ENCODE results near the gene IFFO2.

Gene IFFO2

GRCh38 chr1:18940303-18941020, 16.0 kb downstream of the IFFO2 start:
- in situ Hi-C loops (cut with HindIII; ENCODE audit: low pct_ligation_motif_present, low sequenced_read_pairs), result no loop called here
- TF ChIP-seq CTCF (IDR thresholded peaks at IDR 0.05; ENCODE audit: low read depth, low read length, missing control alignments), result peak; percentile 12
- peak overlapping the region; percentile 40 for H3K27ac ChIP-seq
- H3K27me3 ChIP-seq (replicated peaks), result no peaks in the 10 kb centered on the region
- no peak overlapping the region for H3K4me3 ChIP-seq (ENCODE audit: low read depth, low read length)
- H3K36me3 ChIP-seq (replicated peaks), result no peaks in the 10 kb centered on the region
- DNase-seq, result no peak

- in situ Hi-C loops (cut with HindIII; ENCODE audit: low pct_ligation_motif_present, low sequenced_read_pairs), result no loop called here
- no peak for TF ChIP-seq CTCF (IDR thresholded peaks at IDR 0.05; ENCODE audit: low read depth, low read length, missing control alignments)
- H3K36me3 ChIP-seq (replicated peaks), result no peaks in the 10 kb centered on the region
- DNase-seq, result no peak
- H3K27me3 ChIP-seq (replicated peaks), result no peaks in the 10 kb centered on the region
- no peak overlapping the region for H3K27ac ChIP-seq
- no peak overlapping the region for H3K4me3 ChIP-seq (ENCODE audit: low read depth, low read length)
These were observed 16.8 kb downstream of the IFFO2 start for GRCh38 chr1:18939398-18940302.

- Histone ChIP-seq H3K4me3 (ENCODE audit: low read depth, low read length) (no peak overlapping the region), H3K27ac (no peak overlapping the region), H3K27me3 (replicated peaks) (no peaks in the 10 kb centered on the region), H3K36me3 (replicated peaks) (no peaks in the 10 kb centered on the region)
- DNase-seq, result no peak
- in situ Hi-C loops (cut with HindIII; ENCODE audit: low pct_ligation_motif_present, low sequenced_read_pairs), result no loop called here
- TF ChIP-seq CTCF (IDR thresholded peaks at IDR 0.05; ENCODE audit: low read depth, low read length, missing control alignments), result no peak
These were observed 17.8 kb downstream of the IFFO2 start for GRCh38 chr1:18938707-18939070.

- TF ChIP-seq CTCF (IDR thresholded peaks at IDR 0.05; ENCODE audit: low read depth, low read length, missing control alignments), result no peak
- in situ Hi-C loops (cut with HindIII; ENCODE audit: low pct_ligation_motif_present, low sequenced_read_pairs), result no loop called here
- no peak for DNase-seq
- Histone ChIP-seq H3K4me3 (ENCODE audit: low read depth, low read length) (no peak overlapping the region), H3K27ac (no peak overlapping the region), H3K27me3 (replicated peaks) (no peaks in the 10 kb centered on the region), H3K36me3 (replicated peaks) (no peaks in the 10 kb centered on the region)
These were observed 18.3 kb downstream of the IFFO2 start for GRCh38 chr1:18938008-18938706.

- Histone ChIP-seq H3K4me3 (ENCODE audit: low read depth, low read length) (no peak overlapping the region), H3K27me3 (replicated peaks) (no peaks in the 10 kb centered on the region), H3K27ac (no peak overlapping the region), H3K36me3 (replicated peaks) (no peaks in the 10 kb centered on the region)
- TF ChIP-seq CTCF (IDR thresholded peaks at IDR 0.05; ENCODE audit: low read depth, low read length, missing control alignments), result peak; percentile 30
- in situ Hi-C loops (cut with HindIII; ENCODE audit: low pct_ligation_motif_present, low sequenced_read_pairs), result no loop called here
- DNase-seq, result no peak
These were observed 18.9 kb downstream of the IFFO2 start for GRCh38 chr1:18937539-18937938.
